ENCODE data around the gene CFAP410.

Gene CFAP410

DNA sequence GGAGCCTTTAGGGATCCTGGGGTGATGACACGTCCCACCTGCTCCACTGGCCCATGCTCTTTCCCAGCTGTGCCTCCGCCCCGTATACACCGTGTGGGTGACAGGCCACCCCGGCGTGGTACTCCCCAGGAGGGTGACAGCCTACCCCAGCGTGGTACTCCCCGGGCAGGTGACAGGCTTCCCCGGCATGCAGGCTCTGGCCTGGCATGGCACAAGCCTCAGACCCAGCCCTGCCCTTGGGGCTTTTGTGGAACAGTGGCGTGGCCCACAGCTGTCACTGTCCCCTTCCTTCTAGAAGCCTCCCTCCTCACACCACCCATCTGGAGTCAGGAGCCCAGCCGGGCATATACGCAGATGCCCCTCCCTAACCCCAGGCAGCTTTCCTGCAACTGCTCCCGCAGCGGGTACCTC lies 44.0 kb downstream of the CFAP410 start:
- peaks cover 8% of the 10 kb centered on the region for H3K4me1 ChIP-seq (ENCODE audit: insufficient read depth, low read length, severe bottlenecking)
- H3K36me3 ChIP-seq (ENCODE audit: insufficient read depth, low read length), result no peaks in the 10 kb centered on the region
- TF ChIP-seq EZH2 (IDR thresholded peaks at IDR 0.05; ENCODE audit: borderline replicate concordance, low read length), result no peak
- TF ChIP-seq, protein P1, sequence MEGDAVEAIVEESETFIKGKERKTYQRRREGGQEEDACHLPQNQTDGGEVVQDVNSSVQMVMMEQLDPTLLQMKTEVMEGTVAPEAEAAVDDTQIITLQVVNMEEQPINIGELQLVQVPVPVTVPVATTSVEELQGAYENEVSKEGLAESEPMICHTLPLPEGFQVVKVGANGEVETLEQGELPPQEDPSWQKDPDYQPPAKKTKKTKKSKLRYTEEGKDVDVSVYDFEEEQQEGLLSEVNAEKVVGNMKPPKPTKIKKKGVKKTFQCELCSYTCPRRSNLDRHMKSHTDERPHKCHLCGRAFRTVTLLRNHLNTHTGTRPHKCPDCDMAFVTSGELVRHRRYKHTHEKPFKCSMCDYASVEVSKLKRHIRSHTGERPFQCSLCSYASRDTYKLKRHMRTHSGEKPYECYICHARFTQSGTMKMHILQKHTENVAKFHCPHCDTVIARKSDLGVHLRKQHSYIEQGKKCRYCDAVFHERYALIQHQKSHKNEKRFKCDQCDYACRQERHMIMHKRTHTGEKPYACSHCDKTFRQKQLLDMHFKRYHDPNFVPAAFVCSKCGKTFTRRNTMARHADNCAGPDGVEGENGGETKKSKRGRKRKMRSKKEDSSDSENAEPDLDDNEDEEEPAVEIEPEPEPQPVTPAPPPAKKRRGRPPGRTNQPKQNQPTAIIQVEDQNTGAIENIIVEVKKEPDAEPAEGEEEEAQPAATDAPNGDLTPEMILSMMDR (IDR thresholded peaks at IDR 0.05; ENCODE audit: low read length), result no peak
- H3K9me3 ChIP-seq (ENCODE audit: low read length), result no peaks in the 10 kb centered on the region
- no peaks in the 10 kb centered on the region for H3K9me2 ChIP-seq (ENCODE audit: low read depth, low read length)
- no peaks in the 10 kb centered on the region for H3F3A ChIP-seq (ENCODE audit: insufficient read depth, low read length)
- H3K9ac ChIP-seq (ENCODE audit: low read length), result no peak overlapping the region
- H3K4me2 ChIP-seq (ENCODE audit: low read length), result no peak overlapping the region
- no peak overlapping the region for H3K4me3 ChIP-seq (ENCODE audit: low read depth, low read length, poor library complexity, severe bottlenecking)
- 0 out of 2 replicates have a peak, but pooled peaks cover 11% of the 10 kb centered on the region for H3K27me3 ChIP-seq (ENCODE audit: insufficient read depth, low read length)
- H2AFZ ChIP-seq (ENCODE audit: low read length), result no peak overlapping the region
- no peaks in the 10 kb centered on the region for H3K79me2 ChIP-seq (ENCODE audit: insufficient read depth, low read length)
- no peaks in the 10 kb centered on the region for H4K20me1 ChIP-seq (ENCODE audit: insufficient read depth, low read length)
- no peak overlapping the region for H3K27ac ChIP-seq (ENCODE audit: low read depth, low read length, poor library complexity, severe bottlenecking)

DNA sequence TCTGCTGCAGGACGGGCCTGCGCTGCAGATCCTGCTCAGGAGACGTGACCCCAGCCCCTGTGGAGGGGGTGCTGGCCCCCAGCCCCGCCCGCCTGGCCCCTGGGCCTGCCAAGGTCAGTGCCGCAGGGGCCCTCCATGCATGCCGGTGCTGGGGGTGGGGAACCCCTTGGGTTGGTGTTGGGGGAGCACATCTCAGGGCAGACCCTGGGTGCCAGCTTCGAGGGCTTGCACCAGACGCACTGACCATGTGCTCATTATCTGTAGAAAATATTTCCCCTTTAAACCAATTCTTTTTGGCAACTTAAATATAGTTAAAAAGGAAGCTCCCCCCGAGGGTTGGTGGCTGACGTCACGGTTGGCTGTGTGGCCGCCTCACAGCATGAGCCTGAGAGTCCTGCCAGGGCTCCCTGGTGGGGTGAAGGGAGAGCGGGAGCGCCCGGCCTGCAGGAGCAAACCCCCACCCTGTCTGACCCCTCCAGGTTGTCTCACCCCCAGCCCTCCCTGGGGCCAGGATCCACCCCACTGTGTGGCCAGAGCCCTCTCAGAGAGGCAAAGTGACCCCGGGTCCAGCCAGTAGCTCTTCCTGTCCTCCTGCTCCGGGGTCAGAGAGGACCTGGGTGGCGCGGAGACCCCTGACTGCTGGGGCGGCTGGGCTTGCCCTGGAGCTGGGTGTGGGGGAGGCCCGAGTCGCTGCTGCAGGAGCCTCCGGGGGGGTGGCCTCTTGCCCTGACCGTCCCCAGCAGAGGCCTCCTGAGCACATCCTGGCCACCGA lies 44.6 kb downstream of the CFAP410 start:
- H3K27me3 ChIP-seq (ENCODE audit: insufficient read depth, low read length), result 0 out of 2 replicates have a peak, but pooled peaks cover 11% of the 10 kb centered on the region
- H3K4me1 ChIP-seq (ENCODE audit: insufficient read depth, low read length, severe bottlenecking), result peaks cover 6% of the 10 kb centered on the region
- H3K79me2 ChIP-seq (ENCODE audit: insufficient read depth, low read length), result no peaks in the 10 kb centered on the region
- H3K9ac ChIP-seq (ENCODE audit: low read length), result no peak overlapping the region
- H3K9me2 ChIP-seq (ENCODE audit: low read depth, low read length), result no peaks in the 10 kb centered on the region
- H3K27ac ChIP-seq (ENCODE audit: low read depth, low read length, poor library complexity, severe bottlenecking), result no peak overlapping the region
- H3F3A ChIP-seq (ENCODE audit: insufficient read depth, low read length), result no peaks in the 10 kb centered on the region
- TF ChIP-seq, protein P1 (IDR thresholded peaks at IDR 0.05; ENCODE audit: low read length), result no peak
- no peak overlapping the region for H2AFZ ChIP-seq (ENCODE audit: low read length)
- no peaks in the 10 kb centered on the region for H3K36me3 ChIP-seq (ENCODE audit: insufficient read depth, low read length)
- no peak overlapping the region for H3K4me3 ChIP-seq (ENCODE audit: low read depth, low read length, poor library complexity, severe bottlenecking)
- no peak overlapping the region for H3K4me2 ChIP-seq (ENCODE audit: low read length)
- H4K20me1 ChIP-seq (ENCODE audit: insufficient read depth, low read length), result no peaks in the 10 kb centered on the region
- no peaks in the 10 kb centered on the region for H3K9me3 ChIP-seq (ENCODE audit: low read length)

DNA sequence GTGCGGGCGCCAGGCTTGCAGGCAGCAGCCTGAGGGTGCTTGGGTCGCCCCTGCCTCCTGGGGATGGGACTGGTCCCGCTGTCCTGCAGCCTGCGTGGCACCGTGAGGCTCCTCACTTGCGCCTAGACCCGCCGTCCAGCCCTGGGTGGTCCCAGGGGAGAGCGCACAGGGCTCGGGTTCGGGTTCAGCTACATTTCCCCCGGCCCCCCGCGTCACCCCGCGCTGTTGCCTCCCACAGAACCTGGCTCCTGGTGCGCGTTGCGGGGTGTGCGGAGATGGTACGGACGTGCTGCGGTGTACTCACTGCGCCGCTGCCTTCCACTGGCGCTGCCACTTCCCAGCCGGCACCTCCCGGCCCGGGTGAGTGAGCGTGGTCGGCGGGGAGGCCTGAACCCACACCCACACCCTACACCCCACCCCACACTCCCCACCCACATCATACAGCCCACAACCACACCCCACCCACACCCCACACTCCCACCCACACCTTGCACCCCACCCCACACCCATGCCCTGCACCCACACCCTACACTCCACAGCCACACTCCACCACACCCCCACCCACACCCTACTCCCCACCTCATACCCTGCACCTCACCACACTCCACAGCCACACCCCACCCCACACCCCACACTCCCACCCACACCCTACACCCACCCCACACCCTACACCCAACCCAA lies 45.5 kb downstream of the CFAP410 start:
- Histone ChIP-seq H3K4me1 (ENCODE audit: insufficient read depth, low read length, severe bottlenecking) (no peaks in the 10 kb centered on the region), H3K4me2 (ENCODE audit: low read length) (no peak overlapping the region), H3K9me2 (ENCODE audit: low read depth, low read length) (no peaks in the 10 kb centered on the region), H3K9ac (ENCODE audit: low read length) (no peak overlapping the region), H3K4me3 (ENCODE audit: low read depth, low read length, poor library complexity, severe bottlenecking) (no peak overlapping the region), H3K27me3 (ENCODE audit: insufficient read depth, low read length) (0 out of 2 replicates have a peak, but pooled peaks cover 11% of the 10 kb centered on the region), H3K36me3 (ENCODE audit: insufficient read depth, low read length) (no peaks in the 10 kb centered on the region), H3K79me2 (ENCODE audit: insufficient read depth, low read length) (no peaks in the 10 kb centered on the region), H2AFZ (ENCODE audit: low read length) (no peak overlapping the region), H4K20me1 (ENCODE audit: insufficient read depth, low read length) (no peaks in the 10 kb centered on the region), H3K9me3 (ENCODE audit: low read length) (no peaks in the 10 kb centered on the region), H3K27ac (ENCODE audit: low read depth, low read length, poor library complexity, severe bottlenecking) (no peak overlapping the region), H3F3A (ENCODE audit: insufficient read depth, low read length) (no peaks in the 10 kb centered on the region)
- TF ChIP-seq, protein P1 (IDR thresholded peaks at IDR 0.05; ENCODE audit: low read length), result no peak
